Astrocyte of the spinal cord (primary cell): ENCODE measurements around the gene ZNF527.

Experiments
- DNase-seq: peaks from one replicate; pipeline ENCODE4 v3.0.0; 2011; ENCODE audit warnings: low read depth, low spot score
- H3K4me3 ChIP-seq: 2 replicates; pipeline ENCODE4 v1.5.1; 2011; ENCODE audit warnings: low read depth, mild to moderate bottlenecking, low read length, moderate library complexity
- CTCF ChIP-seq: IDR thresholded peaks from 2 replicates; pipeline ENCODE4 v1.5.1; 2012; ENCODE audit warnings: low read depth, mild to moderate bottlenecking, low read length, inconsistent platforms
- in situ Hi-C: cut with HindIII; loops from 2 replicates; pipeline ENCODE4 v1.10.0; 2017; ENCODE audit warnings: low sequenced_read_pairs

Gene ZNF527

GRCh38 chr19:37370880-37371661 is at the start of gene ZNF527:
Gene ZNF527 (plus strand): TSS chr19:37371099. CDS start chr19:37374199, 3,100 bp downstream.
- peak; percentile 12 for TF ChIP-seq CTCF
- peak within 1 kb of the TSS; percentile 80 for H3K4me3 ChIP-seq
- in situ Hi-C loops: no loop called here
- DNase-seq: peak; percentile 98

- in situ Hi-C loops: no loop called here
- DNase-seq: no peak
- no peak overlapping the region for H3K4me3 ChIP-seq
- TF ChIP-seq CTCF: peak; percentile 9
Measured at GRCh38 chr19:37329686-37330085, 41.2 kb upstream of the ZNF527 start.

GRCh38 chr19:37332839-37333238 is 38.1 kb upstream of the ZNF527 start:
- in situ Hi-C loops: no loop called here
- H3K4me3 ChIP-seq: no peak overlapping the region
- TF ChIP-seq CTCF: no peak
- no peak for DNase-seq

- in situ Hi-C loops: no loop called here
- no peak for TF ChIP-seq CTCF
- no peak overlapping the region for H3K4me3 ChIP-seq
- no peak for DNase-seq
Measured at GRCh38 chr19:37333457-37333856, 37.4 kb upstream of the ZNF527 start.

- H3K4me3 ChIP-seq: peak overlapping the region; percentile 95
- in situ Hi-C loops: no loop called here
- DNase-seq: peak; percentile 91
- no peak for TF ChIP-seq CTCF
Measured at GRCh38 chr19:37334179-37335071, 36.5 kb upstream of the ZNF527 start.

GRCh38 chr19:37342753-37343152 is 28.1 kb upstream of the ZNF527 start:
- no peak for DNase-seq
- TF ChIP-seq CTCF: no peak
- no peak overlapping the region for H3K4me3 ChIP-seq
- in situ Hi-C loops: no loop called here
